Prostate gland (tissue), 2 donors: Measurements from ENCODE around the gene RAN. TPM values are rescaled to one million over a fixed set of nuclear protein-coding genes. Genes with fewer than 3 reads are reported as not detected.
"Not testable (repeated sequence)": the region's sequence is repeated elsewhere in the genome, so short reads cannot be mapped to it uniquely, and the experiment has no call there.

Experiments
- DNase-seq: peaks from one replicate; pipeline ENCODE4 v3.0.0-alpha.2; 2019; ENCODE audit warnings: low spot score
- H3K27ac ChIP-seq, 2 donors: fragments of 200-600 bp; sonication (generic); 2 replicates each; pipeline ENCODE4 v1.5.1; 2017 to 2019
- H3K27me3 ChIP-seq: fragments of 200-600 bp; sonication (generic); replicated peaks from 2 replicates; pipeline ENCODE4 v1.5.1; 2019; ENCODE audit not compliant: insufficient read depth
- H3K36me3 ChIP-seq, 2 donors: fragments of 200-600 bp; sonication (generic); 1 replicate in 1 of 2; 2 replicates in 1 of 2; pipeline versions ENCODE4 v1.5.1 to v1.8.1; 2017 to 2019
- H3K4me1 ChIP-seq: fragments of 200-600 bp; sonication (generic); replicated peaks from 2 replicates; pipeline ENCODE4 v1.5.1; 2019
- H3K4me3 ChIP-seq, 2 donors: fragments of 200-600 bp; sonication (generic); 2 replicates each; pipeline ENCODE4 v1.5.1; 2017 to 2019
- H3K9me3 ChIP-seq: fragments of 200-600 bp; sonication (generic); 2 replicates; pipeline ENCODE4 v1.5.1; 2017
- POLR2A ChIP-seq: fragments of 450-650 bp; IDR thresholded peaks from one replicate; pipeline ENCODE4 v1.6.1; 2016; ENCODE audit warnings: antibody characterized with exemption, mild to moderate bottlenecking
- POLR2AphosphoS5 ChIP-seq: sonication (generic); formaldehyde crosslinking; IDR thresholded peaks from one replicate; pipeline ENCODE4 v1.6.1; 2017; ENCODE audit warnings: antibody characterized with exemption
- WGBS: methylation state at CpG from one replicate; pipeline ENCODE4 v1.1.5; 2018; 5-methylcytosine and 5-hydroxymethylcytosine counted together
- intact Hi-C: fragments of 100-400 bp; cut with DNase I; formaldehyde crosslinking; loops from one replicate; pipeline ENCODE4 v1.14.2; 2022
- total RNA-seq, 2 donors: library from RNA; depleted of rRNA; stranded (reverse); fragments of >200 nt; gene quantifications; one replicate each; pipeline ENCODE4 v1.1.0, GENCODE V29; 2016
- TF ChIP-seq, protein P1 (sequence below), 4 experiments: fragments of 200-600 bp in 2 of 4; fragments of 450-650 bp in 2 of 4; sonication (generic) in 2 of 4; IDR thresholded peaks; 1 replicate in 3 of 4; 2 replicates in 1 of 4; pipeline ENCODE4 v1.5.1; 2016 to 2019; ENCODE audit warnings: antibody characterized with exemption in 4 of 4, mild to moderate bottlenecking in 2 of 4, moderate library complexity in 2 of 4

Gene RAN
- total RNA-seq, 2 donors from 2014 or later: 131 to 220 TPM

DNA sequence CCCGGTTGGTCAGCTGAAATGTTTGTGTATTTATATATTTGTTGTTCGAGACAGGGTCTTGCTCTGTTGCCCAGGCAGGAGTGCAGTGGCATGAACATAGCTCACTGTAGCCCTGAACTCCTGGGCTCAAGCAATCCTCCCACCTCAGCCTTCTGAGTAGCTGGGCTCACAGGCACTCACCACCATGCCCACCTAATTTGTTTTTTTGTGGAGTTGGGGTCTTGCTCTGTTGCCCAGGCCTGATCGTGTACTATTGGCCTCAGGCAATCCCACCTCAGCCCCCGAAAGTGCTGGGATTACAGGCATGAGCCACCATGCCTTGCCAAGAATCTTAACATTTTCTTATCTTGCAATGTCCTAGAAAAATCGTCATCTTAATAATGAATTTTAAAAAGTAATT is 3.3 kb downstream of the RAN start:
- H3K4me1 ChIP-seq: no peaks in the 10 kb centered on the region
- no peak for TF ChIP-seq POLR2AphosphoS5
- no peak for TF ChIP-seq POLR2A
- TF ChIP-seq, protein P1, sequence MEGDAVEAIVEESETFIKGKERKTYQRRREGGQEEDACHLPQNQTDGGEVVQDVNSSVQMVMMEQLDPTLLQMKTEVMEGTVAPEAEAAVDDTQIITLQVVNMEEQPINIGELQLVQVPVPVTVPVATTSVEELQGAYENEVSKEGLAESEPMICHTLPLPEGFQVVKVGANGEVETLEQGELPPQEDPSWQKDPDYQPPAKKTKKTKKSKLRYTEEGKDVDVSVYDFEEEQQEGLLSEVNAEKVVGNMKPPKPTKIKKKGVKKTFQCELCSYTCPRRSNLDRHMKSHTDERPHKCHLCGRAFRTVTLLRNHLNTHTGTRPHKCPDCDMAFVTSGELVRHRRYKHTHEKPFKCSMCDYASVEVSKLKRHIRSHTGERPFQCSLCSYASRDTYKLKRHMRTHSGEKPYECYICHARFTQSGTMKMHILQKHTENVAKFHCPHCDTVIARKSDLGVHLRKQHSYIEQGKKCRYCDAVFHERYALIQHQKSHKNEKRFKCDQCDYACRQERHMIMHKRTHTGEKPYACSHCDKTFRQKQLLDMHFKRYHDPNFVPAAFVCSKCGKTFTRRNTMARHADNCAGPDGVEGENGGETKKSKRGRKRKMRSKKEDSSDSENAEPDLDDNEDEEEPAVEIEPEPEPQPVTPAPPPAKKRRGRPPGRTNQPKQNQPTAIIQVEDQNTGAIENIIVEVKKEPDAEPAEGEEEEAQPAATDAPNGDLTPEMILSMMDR (IDR thresholded peaks at IDR 0.05): no peak
- intact Hi-C loops: no loop called here
- DNase-seq: no peak
- WGBS: 84% methylated on average over 5 of the region's 5 CpGs
- H3K36me3 ChIP-seq: peaks cover 0 to 16% of the 10 kb centered on the region in 2 donors
- H3K9me3 ChIP-seq: no peaks in the 10 kb centered on the region
- H3K27me3 ChIP-seq: no peaks in the 10 kb centered on the region
- no peak overlapping the region for H3K27ac ChIP-seq
- no peak overlapping the region for H3K4me3 ChIP-seq

- intact Hi-C loops, H3K9me3 ChIP-seq, H3K4me3 ChIP-seq, H3K4me1 ChIP-seq, H3K27ac ChIP-seq, DNase-seq, H3K27me3 ChIP-seq: not testable (repeated sequence)
- 83% methylated on average over 11 of the region's 11 CpGs for WGBS
- H3K36me3 ChIP-seq: peaks cover 0 to 16% of the 10 kb centered on the region in 2 donors
Observed at GRCh38 chr12:130875708-130876107, 3.8 kb downstream of the RAN start.

- no peaks in the 10 kb centered on the region for H3K27me3 ChIP-seq
- no peak overlapping the region for H3K4me3 ChIP-seq
- no peak overlapping the region for H3K27ac ChIP-seq
- TF ChIP-seq POLR2AphosphoS5 (no peak), POLR2A (no peak)
- TF ChIP-seq, protein P1 (IDR thresholded peaks at IDR 0.05): no peak
- H3K36me3 ChIP-seq: peaks cover 0 to 16% of the 10 kb centered on the region in 2 donors
- H3K9me3 ChIP-seq: no peaks in the 10 kb centered on the region
- no peaks in the 10 kb centered on the region for H3K4me1 ChIP-seq
- intact Hi-C loops: no loop called here
- DNase-seq: no peak
Observed at GRCh38 chr12:130876297-130876696, 4.4 kb downstream of the RAN start.

- H3K36me3 ChIP-seq: peaks cover 0 to 16% of the 10 kb centered on the region in 2 donors
- no peaks in the 10 kb centered on the region for H3K4me1 ChIP-seq
- WGBS: 65% methylated on average over 3 of the region's 3 CpGs
- TF ChIP-seq, protein P1 (IDR thresholded peaks at IDR 0.05): no peak
- TF ChIP-seq POLR2A: no peak
- TF ChIP-seq POLR2AphosphoS5: no peak
- intact Hi-C loops: no loop called here
- no peaks in the 10 kb centered on the region for H3K9me3 ChIP-seq
- no peak for DNase-seq
- H3K27ac ChIP-seq: no peak overlapping the region
- no peaks in the 10 kb centered on the region for H3K27me3 ChIP-seq
- no peak overlapping the region for H3K4me3 ChIP-seq
Observed at GRCh38 chr12:130876758-130877157, 4.9 kb downstream of the RAN start.

GRCh38 chr12:130877333-130877732 is 5.5 kb downstream of the RAN start:
- Histone ChIP-seq H3K27ac (no peak overlapping the region), H3K4me1 (no peaks in the 10 kb centered on the region), H3K9me3 (no peaks in the 10 kb centered on the region), H3K4me3 (no peak overlapping the region), H3K36me3 (peaks cover 0 to 16% of the 10 kb centered on the region in 2 donors), H3K27me3 (no peaks in the 10 kb centered on the region)
- TF ChIP-seq POLR2A (no peak), POLR2AphosphoS5 (no peak)
- TF ChIP-seq, protein P1 (IDR thresholded peaks at IDR 0.05): no peak
- DNase-seq: no peak
- intact Hi-C loops: no loop called here
- WGBS: 78% methylated on average over 3 of the region's 3 CpGs
